GM19372 (cell line): Measurements from ENCODE around the gene SLC30A5.
"Not testable (repeated sequence)": the region's sequence is repeated elsewhere in the genome, so short reads cannot be mapped to it uniquely, and the experiment has no call there.

Experiments used
- ATAC-seq: cut with Tn5 transposase; IDR thresholded peaks from one replicate; pipeline ENCODE4 v1.9.1; 2021; ENCODE audit warnings: mild to moderate bottlenecking, low read depth, moderate library complexity; ENCODE audit not compliant: unreplicated experiment

The SLC30A5 gene

DNA sequence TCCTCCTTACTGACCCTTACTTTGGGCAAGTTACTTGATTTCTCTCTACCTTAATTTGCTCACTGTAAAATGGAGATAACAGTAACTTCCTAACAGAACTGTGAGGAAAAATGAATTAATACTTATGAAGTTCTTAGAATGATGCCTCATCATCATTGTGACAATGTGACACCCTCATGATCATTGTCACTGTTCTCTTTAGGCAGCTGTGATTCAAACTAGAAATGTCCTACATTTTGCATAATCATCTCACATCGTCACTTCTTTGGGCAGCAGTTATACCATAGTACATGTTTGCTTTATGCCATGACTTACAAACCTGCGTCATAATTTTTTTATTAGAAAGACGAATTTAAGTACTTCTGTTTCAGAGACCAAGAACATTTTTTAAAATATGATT lies 9.7 kb downstream of the SLC30A5 start:
- no peak for ATAC-seq

DNA sequence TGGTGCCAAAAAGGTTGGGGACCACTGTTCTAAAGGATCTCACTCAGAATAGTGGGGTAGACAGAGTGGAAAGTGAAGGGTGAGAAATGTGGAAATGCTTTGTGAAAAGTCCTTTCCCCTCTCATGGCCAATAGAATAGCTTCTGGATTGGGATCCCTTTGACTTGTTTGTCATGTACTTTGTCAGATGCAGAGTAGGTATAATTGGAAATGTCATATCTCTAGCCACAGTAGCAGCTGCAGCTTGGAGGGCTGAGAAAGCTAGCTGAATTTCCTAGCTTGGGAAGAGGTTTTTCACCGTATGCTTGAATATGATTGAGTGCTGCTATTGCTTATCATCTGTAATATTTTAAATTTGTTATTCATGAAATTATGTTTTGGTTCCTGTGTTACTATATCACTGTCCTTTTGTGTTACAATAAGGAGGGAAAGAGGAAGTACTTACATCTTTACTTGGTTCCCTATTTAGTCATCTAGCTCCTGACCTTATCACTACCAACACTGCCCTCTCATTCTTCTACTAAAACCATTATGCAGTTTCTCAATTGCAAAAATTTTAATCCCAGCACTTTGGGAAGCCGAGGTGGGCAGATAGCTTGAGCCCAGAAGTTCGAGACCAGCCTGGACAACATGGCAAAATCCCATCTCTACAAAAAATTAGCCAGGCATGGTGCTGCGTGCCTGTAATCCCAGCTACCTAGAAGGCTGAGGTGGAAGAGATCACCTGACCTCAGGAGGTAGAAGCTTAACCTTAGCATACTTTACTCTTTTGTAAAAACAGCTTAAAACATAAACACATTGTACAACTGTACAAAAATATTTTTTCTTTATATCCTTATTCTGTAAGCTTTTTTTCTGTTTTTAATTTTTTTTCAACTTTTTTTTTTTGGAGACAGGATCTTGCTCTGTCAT lies 12.4 kb downstream of the SLC30A5 start:
- ATAC-seq: peak; percentile 80

- ATAC-seq: not testable (repeated sequence)
Observed at GRCh38 chr5:69108367-69108766, 14.6 kb downstream of the SLC30A5 start.

DNA sequence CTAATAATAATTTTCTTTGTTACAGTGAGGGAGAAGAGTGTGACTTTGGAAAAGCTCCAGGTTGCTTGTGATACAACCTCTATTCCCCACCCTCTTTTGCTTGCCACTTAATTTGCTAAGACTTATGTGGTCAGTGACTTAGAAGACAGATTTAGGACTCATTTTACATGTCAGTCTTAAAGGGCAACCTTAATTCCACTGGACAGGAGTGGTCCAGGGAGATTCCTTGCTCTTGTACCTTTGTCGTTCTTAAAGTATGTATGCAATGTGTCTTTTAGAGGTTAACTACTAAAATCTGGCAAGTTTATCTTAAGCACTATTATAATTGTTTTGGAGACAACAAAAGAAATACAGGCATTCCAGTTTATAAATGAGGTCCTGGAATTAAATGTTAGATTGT lies 20.0 kb downstream of the SLC30A5 start:
- no peak for ATAC-seq

- no peak for ATAC-seq
Observed at GRCh38 chr5:69115526-69115925, 21.7 kb downstream of the SLC30A5 start.

DNA sequence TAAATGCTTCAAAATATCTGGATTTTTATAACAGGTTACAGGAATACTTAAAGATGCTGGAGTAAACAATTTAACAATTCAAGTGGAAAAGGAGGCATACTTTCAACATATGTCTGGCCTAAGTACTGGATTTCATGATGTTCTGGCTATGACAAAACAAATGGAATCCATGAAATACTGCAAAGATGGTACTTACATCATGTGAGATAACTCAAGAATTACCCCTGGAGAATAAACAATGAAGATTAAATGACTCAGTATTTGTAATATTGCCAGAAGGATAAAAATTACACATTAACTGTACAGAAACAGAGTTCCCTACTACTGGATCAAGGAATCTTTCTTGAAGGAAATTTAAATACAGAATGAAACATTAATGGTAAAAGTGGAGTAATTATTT lies 35.6 kb downstream of the SLC30A5 start:
- ATAC-seq: no peak

GRCh38 chr5:69130241-69130640 lies 36.4 kb downstream of the SLC30A5 start:
- no peak for ATAC-seq

DNA sequence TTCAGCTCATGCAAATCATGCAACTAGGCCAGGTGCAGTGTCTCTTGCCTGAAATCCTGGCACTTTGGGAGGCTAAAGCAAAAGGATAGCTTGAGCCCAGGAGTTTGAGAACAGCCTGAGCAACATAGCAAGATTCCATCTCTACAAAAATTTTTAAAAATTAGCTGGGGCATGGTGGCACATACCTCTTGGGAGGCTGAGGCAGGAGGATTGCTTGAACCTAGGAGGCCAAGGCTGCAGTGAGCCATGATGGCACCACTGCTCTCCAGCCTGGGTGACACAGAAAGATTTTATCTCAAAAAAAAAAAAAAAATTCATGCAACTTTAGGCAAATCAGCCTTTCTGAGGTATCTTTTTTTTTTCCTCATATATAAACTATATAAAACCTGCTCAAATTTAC lies 37.5 kb downstream of the SLC30A5 start:
- ATAC-seq: no peak

DNA sequence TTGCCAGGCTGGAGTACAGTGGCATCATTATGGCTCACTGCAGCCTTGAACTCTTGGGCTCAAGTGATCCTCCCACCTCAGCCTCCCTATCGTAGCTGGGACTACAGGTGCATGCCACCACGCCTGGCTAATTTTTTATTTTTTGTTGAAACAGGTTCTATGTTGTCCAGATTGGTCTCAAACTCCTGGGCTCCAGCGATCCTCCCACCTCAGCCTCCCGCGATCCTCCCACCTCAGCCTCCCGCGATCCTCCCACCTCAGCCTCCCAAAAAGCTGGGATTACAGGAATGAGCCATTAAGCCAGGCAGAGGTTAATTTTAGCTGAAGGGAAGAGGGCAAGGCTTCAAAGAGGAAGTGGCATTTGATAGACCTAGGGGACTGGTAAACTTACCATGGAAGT lies 40.3 kb downstream of the SLC30A5 start:
- ATAC-seq: no peak

GRCh38 chr5:69136293-69136692 lies 42.5 kb downstream of the SLC30A5 start:
- peak; percentile 86 for ATAC-seq

GRCh38 chr5:69137208-69137607 lies 43.4 kb downstream of the SLC30A5 start:
- ATAC-seq: not testable (repeated sequence)

DNA sequence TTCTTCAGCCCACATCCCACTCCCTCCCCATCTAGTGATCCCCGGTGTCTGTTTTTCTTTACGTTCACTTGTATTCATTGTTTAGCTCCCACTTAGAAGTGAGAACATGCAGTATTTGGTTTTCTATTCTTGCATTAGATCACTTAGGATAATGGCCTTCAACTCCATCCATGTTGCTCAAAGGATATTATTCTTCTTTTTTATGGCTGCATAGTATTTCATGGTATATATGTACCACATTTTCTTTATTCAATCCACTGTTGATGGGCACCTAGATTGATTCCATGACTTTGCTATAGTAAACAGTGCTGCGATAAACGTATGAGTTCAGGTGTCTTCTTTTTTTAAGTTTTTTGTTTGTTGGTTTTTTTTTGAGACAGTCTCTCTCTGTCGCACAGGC lies 44.0 kb downstream of the SLC30A5 start:
- no peak for ATAC-seq

- ATAC-seq: no peak
Observed at GRCh38 chr5:69138766-69139165, 45.0 kb downstream of the SLC30A5 start.

DNA sequence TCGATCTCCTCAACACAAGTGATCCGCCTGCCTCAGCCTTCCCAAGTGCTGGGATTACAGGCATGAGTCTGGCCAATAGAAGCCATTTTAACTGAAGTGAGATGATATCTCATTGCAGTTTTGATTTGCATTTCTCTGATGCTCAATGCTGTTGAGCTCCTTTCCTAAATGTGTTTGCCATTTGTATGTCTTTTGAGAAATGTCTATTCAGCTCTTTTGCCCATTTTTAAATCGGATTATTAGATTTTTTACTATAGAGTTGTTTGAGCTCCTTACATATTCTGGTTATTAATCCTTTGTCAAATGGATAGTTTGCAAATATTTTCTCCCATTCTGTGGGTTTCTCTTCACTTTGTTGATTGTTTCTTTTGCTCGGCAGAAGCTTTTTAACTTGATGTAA lies 46.4 kb downstream of the SLC30A5 start:
- not testable (repeated sequence) for ATAC-seq

DNA sequence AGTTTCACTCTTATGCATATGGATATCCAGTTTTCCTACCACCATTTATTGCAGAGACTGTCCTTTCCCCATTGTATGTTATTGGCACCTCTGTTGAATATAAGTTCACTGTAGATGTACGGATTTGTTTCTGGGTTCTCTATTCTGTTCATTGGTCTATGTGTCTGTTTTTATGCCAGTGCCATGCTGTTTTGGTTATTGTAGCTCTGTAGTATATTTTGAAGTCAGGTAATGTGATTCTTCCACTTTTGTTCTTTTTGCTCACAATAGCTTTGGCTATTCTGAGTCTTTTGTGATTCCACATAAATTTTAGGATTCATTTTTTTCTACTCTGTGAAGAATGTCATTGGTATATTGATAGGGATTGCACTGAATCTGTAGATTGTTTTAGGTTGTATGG lies 47.0 kb downstream of the SLC30A5 start:
- ATAC-seq: no peak

DNA sequence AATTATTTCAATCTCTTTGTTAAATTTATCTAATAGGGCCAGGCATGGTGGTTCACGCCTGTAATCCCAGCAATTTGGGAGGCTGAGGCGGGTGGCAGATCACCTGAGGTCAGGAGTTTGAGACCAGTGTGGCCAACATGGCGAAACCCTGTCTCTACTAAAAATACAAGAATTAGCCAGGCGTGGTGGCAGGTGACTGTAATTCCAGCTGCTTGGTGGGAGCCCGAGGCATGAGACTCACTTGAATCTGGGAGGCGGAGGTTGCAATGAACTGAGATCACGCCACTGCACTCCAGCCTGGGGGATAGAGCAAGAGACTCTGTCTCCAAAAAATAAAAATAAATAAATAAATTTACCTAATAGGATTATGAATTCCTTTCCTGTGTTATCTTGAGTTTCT lies 54.8 kb downstream of the SLC30A5 start:
- not testable (repeated sequence) for ATAC-seq

GRCh38 chr5:69148981-69149675 lies 55.3 kb downstream of the SLC30A5 start:
- no peak for ATAC-seq

DNA sequence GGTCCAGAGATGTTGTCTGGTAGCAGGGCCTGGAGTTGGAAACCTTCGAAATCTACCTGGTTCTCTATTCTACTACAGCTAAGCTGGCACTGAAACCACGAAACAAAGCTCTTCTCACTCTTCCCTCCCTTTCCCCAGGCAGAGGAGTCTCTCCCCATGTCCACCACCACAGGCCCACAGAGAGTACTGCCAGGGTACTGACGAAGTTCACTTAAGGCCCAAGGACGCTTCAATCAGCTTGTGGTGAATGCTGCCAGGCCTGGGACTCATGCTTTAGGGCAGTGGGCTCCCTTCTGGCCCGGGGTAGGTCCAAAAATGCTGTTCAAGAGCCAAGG lies 55.8 kb downstream of the SLC30A5 start:
- no peak for ATAC-seq

DNA sequence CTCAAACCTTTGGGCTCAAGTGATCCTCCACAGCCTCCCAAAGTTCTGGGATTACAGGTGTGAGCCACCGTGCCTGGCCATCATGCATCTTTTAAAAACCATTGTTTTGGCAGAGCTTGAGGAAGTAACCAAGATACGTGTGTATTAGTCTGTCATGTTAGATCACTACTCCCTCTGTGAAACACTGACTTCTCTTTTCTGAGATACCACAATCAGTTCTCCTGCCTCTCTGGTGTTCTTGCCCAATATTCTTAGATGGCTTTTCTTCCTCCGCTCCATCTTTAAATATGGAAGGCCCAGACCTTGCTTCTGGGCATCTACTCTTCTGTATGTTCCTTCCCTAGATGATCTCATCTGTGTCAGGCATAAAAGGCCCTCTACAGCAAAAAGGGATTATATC lies 58.9 kb downstream of the SLC30A5 start:
- ATAC-seq: no peak

GRCh38 chr5:69156456-69156855 lies 62.6 kb downstream of the SLC30A5 start:
- ATAC-seq: no peak

DNA sequence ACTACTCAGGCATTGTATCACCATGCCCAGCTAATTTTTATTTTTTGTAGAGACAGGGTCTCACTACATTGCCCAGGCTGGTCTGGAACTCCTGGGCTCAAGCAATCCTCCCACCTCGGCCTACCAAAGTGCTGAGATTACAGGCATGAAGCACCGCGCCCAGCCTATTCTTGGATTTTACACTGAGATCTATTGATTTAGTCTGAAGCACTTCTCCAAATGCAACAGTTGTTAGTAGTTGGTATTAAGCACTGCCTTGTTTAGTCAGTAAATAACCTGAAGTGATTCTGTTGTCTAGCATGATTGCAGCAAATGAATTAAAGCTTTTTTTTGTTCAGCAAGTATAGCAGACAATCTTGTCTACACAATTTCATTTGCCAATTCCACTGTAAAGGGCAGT lies 64.2 kb downstream of the SLC30A5 start:
- no peak for ATAC-seq

- no peak for ATAC-seq
Observed at GRCh38 chr5:69160651-69161050, 66.8 kb downstream of the SLC30A5 start.
